Vein endothelial cell (primary cell): ENCODE results near the gene ZNF697. TPM values are rescaled to one million over a fixed set of nuclear protein-coding genes. Genes with fewer than 3 reads are reported as not detected.

ENCODE experiments used
- total RNA-seq: library from RNA; depleted of rRNA; stranded (reverse); fragments of >200 nt; gene quantifications from 2 replicates; pipeline ENCODE4 v1.2.3, GENCODE V29; 2012

Gene ZNF697
- total RNA-seq = 23.3 and 24.5 TPM in 2 replicates

GRCh38 chr1:119647734-119648619, at the start of gene ZNF697:
Gene ZNF697, minus strand, starts transcription at chr1:119648266. Its CDS starts 22,166 bp downstream, at chr1:119626100.

Other genes starting within 250 kb of the ZNF697 start
- gene HSD3B2, start 233.1 kb downstream of the ZNF697 start, total RNA-seq = not detected in 2 replicates
- gene HSD3B1, start 141.1 kb downstream of the ZNF697 start, total RNA-seq = not detected in 2 replicates
- 9.5 and 10.5 TPM in 2 replicates for gene PHGDH, start 63.7 kb upstream of the ZNF697 start, total RNA-seq
- not detected in 2 replicates for gene HMGCS2, start 120.6 kb upstream of the ZNF697 start, total RNA-seq
- gene REG4, start 163.2 kb upstream of the ZNF697 start, total RNA-seq = not detected in 2 replicates
- gene ADAM30, start 248.2 kb upstream of the ZNF697 start, total RNA-seq = not detected in 2 replicates